Vagina (tissue), 2 donors: ENCODE measurements around the gene COL26A1. TPM values are rescaled to one million over a fixed set of nuclear protein-coding genes. Genes with fewer than 3 reads are reported as not detected.
A peak's percentile ranks its signal among the peaks of the same experiment; 100 is the strongest.

Source experiments
- DNase-seq, 2 donors: peaks; one replicate each; pipeline ENCODE4 v3.0.0-alpha.2; 2017; ENCODE audit errors: extremely low spot score in 2 of 2
- H3K27ac ChIP-seq: fragments of 200-600 bp; sonication (generic); one replicate; pipeline ENCODE4 v1.5.1; 2019
- H3K27me3 ChIP-seq: fragments of 200-600 bp; sonication (generic); one replicate; pipeline ENCODE4 v1.5.1; 2019
- H3K36me3 ChIP-seq, 2 donors: fragments of 200-600 bp; sonication (generic); one replicate each; pipeline ENCODE4 v1.5.1; 2017 to 2019
- H3K4me1 ChIP-seq: fragments of 200-600 bp; sonication (generic); one replicate; pipeline ENCODE4 v1.5.1; 2019
- H3K4me3 ChIP-seq, 2 donors: fragments of 200-600 bp; sonication (generic); 1 replicate in 1 of 2; 2 replicates in 1 of 2; pipeline ENCODE4 v1.5.1; 2016 to 2019
- H3K9me3 ChIP-seq: fragments of 200-600 bp; sonication (generic); one replicate; pipeline ENCODE4 v1.5.1; 2019
- POLR2A ChIP-seq, 2 donors: fragments of 450-650 bp; IDR thresholded peaks; one replicate each; pipeline ENCODE4 v1.6.1; 2017; ENCODE audit warnings: antibody characterized with exemption in 2 of 2, mild to moderate bottlenecking in 2 of 2, moderate library complexity in 2 of 2
- POLR2AphosphoS5 ChIP-seq, 2 donors: sonication (generic); formaldehyde crosslinking; IDR thresholded peaks; one replicate each; pipeline ENCODE4 v1.9.0; 2017; ENCODE audit warnings: antibody characterized with exemption in 2 of 2, mild to moderate bottlenecking in 2 of 2, low read depth in 1 of 2; ENCODE audit not compliant: insufficient read depth in 1 of 2
- intact Hi-C: fragments of 100-400 bp; cut with DNase I; formaldehyde crosslinking; loops from one replicate; pipeline ENCODE4 v1.15.1; 2023
- total RNA-seq: library from RNA; depleted of rRNA; stranded (reverse); fragments of >200 nt; gene quantifications from one replicate; pipeline ENCODE4 v1.2.3, GENCODE V29; 2016
- TF ChIP-seq, protein P1 (sequence below), 3 experiments: fragments of 450-650 bp in 2 of 3; fragments of 200-600 bp in 1 of 3; sonication (generic) in 1 of 3; IDR thresholded peaks; one replicate each; pipeline ENCODE4 v1.5.1; 2017 to 2019; ENCODE audit warnings: antibody characterized with exemption in 3 of 3, mild to moderate bottlenecking in 2 of 3, moderate library complexity in 2 of 3

Gene COL26A1
- total RNA-seq, 1 donor from 2014 or later: not detected

DNA sequence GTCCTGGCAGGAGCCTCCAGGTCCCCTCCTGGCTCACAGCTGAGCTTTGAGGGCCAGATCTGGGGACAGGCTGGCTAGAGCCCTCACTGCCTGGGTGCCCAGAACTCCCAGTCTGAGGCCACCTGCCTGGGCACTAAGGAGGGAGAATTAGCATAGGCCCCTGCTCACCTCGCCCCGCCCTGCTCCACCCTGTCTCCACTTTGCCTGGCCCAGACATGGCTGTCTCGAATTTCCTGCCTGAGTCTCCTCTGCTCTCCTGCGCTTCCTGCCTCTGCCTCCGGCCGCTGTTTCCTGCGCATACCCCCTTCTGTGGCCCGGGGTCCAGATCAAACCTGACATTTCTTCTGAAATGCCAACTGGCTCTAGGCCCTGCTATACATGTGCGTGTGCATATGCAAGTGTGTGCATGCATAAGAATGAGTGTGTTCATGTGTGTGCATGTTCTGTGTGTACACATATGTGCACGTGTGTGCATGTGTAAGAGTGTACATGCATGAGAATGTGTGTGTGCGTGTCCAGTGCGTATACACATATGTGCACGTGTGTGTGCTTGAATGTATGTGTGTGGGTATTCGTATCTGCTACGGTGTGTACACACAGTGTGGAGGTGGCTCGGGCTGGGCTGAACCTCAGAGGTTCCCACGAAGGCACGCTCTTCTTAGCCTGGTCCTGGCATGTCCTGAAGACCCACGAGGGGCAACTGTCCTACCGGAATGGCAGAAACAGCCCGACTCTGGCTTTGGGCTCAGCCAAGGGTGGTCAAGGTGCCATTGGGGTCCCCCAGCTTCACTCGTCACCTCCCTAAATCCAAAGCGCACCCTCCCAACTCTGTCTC is 201.5 kb downstream of the COL26A1 start:
- no peaks in the 10 kb centered on the region for H3K27me3 ChIP-seq
- intact Hi-C loops: no loop called here
- H3K36me3 ChIP-seq: no peaks in the 10 kb centered on the region
- no peaks in the 10 kb centered on the region for H3K4me1 ChIP-seq
- no peak overlapping the region for H3K4me3 ChIP-seq
- no peak overlapping the region for H3K27ac ChIP-seq
- H3K9me3 ChIP-seq: no peaks in the 10 kb centered on the region
- TF ChIP-seq POLR2A (IDR thresholded peaks at IDR 0.05) (no peak), POLR2AphosphoS5 (IDR thresholded peaks at IDR 0.05; ENCODE audit: insufficient read depth in 1 of 2, low read depth in 1 of 2) (no peak)
- TF ChIP-seq, protein P1, sequence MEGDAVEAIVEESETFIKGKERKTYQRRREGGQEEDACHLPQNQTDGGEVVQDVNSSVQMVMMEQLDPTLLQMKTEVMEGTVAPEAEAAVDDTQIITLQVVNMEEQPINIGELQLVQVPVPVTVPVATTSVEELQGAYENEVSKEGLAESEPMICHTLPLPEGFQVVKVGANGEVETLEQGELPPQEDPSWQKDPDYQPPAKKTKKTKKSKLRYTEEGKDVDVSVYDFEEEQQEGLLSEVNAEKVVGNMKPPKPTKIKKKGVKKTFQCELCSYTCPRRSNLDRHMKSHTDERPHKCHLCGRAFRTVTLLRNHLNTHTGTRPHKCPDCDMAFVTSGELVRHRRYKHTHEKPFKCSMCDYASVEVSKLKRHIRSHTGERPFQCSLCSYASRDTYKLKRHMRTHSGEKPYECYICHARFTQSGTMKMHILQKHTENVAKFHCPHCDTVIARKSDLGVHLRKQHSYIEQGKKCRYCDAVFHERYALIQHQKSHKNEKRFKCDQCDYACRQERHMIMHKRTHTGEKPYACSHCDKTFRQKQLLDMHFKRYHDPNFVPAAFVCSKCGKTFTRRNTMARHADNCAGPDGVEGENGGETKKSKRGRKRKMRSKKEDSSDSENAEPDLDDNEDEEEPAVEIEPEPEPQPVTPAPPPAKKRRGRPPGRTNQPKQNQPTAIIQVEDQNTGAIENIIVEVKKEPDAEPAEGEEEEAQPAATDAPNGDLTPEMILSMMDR (IDR thresholded peaks at IDR 0.05): no peak
- peak in 1 of 2 donors; percentile 74 for DNase-seq

DNA sequence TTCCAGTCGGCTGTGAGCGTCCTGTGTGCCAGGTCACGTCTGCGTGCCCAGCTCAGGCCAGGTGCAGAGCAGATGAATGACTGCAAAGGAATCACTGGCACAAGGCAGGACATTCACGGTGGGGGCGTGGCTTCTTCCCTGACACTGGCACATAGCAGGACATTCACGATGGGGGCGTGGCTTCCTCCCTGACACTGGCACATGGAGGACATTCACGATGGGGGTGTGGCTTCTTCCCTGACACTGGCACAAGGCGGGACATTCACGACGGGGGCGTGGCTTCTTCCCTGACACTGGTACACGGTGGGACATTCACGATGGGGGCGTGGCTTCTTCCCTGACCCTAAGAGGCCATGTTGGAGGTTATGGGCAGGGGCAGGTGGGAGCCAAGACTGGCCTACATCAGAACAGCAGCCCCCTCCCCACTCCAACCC is 202.1 kb downstream of the COL26A1 start:
- Histone ChIP-seq H3K4me3 (no peak overlapping the region), H3K36me3 (no peaks in the 10 kb centered on the region), H3K27me3 (no peaks in the 10 kb centered on the region), H3K27ac (no peak overlapping the region), H3K4me1 (no peaks in the 10 kb centered on the region), H3K9me3 (no peaks in the 10 kb centered on the region)
- DNase-seq: peak in 1 of 2 donors; percentile 49
- TF ChIP-seq POLR2AphosphoS5 (IDR thresholded peaks at IDR 0.05; ENCODE audit: insufficient read depth in 1 of 2, low read depth in 1 of 2) (no peak), POLR2A (IDR thresholded peaks at IDR 0.05) (no peak)
- intact Hi-C loops: no loop called here

DNA sequence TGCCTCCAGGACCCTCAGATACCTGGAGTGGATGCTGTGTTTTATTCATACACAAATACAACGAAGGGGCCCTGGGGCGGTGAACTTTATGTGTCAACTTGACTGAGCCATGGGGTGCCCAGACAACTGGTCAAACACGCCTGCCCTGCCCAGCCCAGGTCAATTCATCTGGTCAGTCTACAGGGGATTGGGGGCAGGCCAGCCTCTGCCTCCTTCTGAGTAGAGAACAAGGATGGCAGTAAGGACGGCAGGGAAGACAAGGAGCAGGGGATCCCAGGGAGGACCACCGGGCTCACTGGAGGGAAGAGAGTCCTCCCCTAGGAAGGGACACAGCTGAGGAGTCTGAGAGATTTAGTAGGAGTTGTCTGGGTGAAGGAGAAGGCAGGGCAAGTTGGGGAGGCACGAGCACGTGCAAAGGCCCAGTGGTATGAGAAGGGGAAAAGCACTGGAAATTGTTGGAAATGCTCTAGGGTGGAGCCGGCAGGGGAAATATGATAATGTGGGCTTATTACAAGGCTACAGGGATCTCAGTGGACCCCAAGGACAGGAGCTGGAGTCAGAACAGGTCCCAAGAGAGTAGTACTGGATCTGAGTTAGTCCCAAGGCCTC is 203.0 kb downstream of the COL26A1 start:
- H3K9me3 ChIP-seq: no peaks in the 10 kb centered on the region
- TF ChIP-seq POLR2AphosphoS5 (IDR thresholded peaks at IDR 0.05; ENCODE audit: insufficient read depth in 1 of 2, low read depth in 1 of 2): no peak
- TF ChIP-seq POLR2A (IDR thresholded peaks at IDR 0.05): no peak
- intact Hi-C loops: no loop called here
- H3K4me3 ChIP-seq: no peak overlapping the region
- peak in 1 of 2 donors; percentile 81 for DNase-seq
- no peaks in the 10 kb centered on the region for H3K4me1 ChIP-seq
- no peak overlapping the region for H3K27ac ChIP-seq
- H3K36me3 ChIP-seq: no peaks in the 10 kb centered on the region
- no peaks in the 10 kb centered on the region for H3K27me3 ChIP-seq

DNA sequence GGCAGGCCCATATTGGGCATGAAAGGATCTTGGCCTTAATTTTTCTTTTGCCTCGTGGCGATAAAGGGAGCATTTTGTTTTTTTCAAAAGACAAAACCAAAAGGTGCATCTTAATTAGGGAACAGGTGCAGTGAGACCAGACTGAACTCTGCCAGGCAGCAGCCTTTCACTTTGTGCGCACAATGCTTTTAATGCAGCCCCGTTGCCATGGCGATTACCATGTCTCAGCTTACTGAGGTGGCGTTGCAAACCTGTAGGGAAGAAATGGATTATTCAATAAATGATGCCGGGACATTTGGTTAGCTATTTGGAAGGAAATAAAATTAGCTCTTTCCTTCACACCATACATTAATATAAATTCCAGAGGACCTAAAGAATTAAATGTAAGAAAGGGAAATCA is 204.6 kb downstream of the COL26A1 start:
- Histone ChIP-seq H3K27ac (no peak overlapping the region), H3K36me3 (no peaks in the 10 kb centered on the region), H3K4me1 (no peaks in the 10 kb centered on the region), H3K9me3 (no peaks in the 10 kb centered on the region), H3K4me3 (no peak overlapping the region), H3K27me3 (no peaks in the 10 kb centered on the region)
- no peak for TF ChIP-seq POLR2AphosphoS5 (IDR thresholded peaks at IDR 0.05; ENCODE audit: insufficient read depth in 1 of 2, low read depth in 1 of 2)
- TF ChIP-seq, protein P1 (IDR thresholded peaks at IDR 0.05): no peak
- DNase-seq: peak in 1 of 2 donors; percentile 12
- intact Hi-C loops: no loop called here

DNA sequence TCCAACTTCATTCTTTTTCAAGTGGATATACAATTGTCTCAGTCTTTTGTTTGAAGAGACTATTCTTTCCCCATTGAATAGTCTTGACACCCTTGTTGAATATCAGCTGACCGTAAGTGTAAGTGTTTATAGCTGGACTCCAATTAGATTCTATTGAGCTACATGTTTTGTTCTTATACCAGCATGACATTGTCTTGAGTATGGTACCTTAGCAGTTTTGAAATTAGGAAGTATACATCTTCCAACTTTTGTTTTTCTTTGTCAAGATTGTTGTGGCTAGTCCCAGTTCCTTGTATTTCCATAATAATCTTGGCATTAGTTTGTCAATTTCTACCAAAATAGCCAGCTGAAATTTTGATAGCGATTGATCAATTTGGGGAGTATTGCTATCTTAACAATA is 209.5 kb downstream of the COL26A1 start:
- Histone ChIP-seq H3K36me3 (no peaks in the 10 kb centered on the region), H3K27me3 (no peaks in the 10 kb centered on the region), H3K9me3 (no peaks in the 10 kb centered on the region), H3K4me1 (no peaks in the 10 kb centered on the region), H3K4me3 (no peak overlapping the region), H3K27ac (no peak overlapping the region)
- TF ChIP-seq, protein P1 (IDR thresholded peaks at IDR 0.05): no peak
- TF ChIP-seq POLR2A (IDR thresholded peaks at IDR 0.05) (no peak), POLR2AphosphoS5 (IDR thresholded peaks at IDR 0.05; ENCODE audit: insufficient read depth in 1 of 2, low read depth in 1 of 2) (no peak)
- no peak for DNase-seq
- intact Hi-C loops: no loop called here

DNA sequence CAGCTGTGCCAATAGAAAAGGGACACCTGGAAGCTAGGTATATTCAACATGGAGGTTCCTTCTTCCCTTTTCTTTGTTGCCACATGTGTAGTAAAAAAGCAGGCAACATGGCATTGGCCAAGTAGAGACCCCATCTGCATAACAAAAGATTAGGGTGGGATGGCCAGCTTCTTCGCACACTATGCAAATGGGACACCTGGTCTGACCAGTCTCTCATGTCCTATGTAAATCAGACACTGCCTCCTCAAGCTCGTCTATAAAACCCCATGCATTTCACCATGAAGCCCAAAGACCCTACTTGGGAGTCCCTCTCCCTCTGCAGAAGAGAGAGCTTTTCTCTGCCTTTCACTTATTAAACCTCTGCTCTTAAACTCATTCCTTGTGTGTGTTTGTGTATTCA is 212.5 kb downstream of the COL26A1 start:
- Histone ChIP-seq H3K4me1 (no peaks in the 10 kb centered on the region), H3K27ac (no peak overlapping the region), H3K9me3 (no peaks in the 10 kb centered on the region), H3K4me3 (no peak overlapping the region), H3K27me3 (no peaks in the 10 kb centered on the region), H3K36me3 (no peaks in the 10 kb centered on the region)
- TF ChIP-seq, protein P1 (IDR thresholded peaks at IDR 0.05): no peak
- no peak for TF ChIP-seq POLR2A (IDR thresholded peaks at IDR 0.05)
- intact Hi-C loops: no loop called here
- peak; percentile 34 to 37 for DNase-seq
